CD14-positive monocyte (primary cell): ENCODE measurements around the gene ITGB2. TPM values are rescaled to one million over a fixed set of nuclear protein-coding genes. Genes with fewer than 3 reads are reported as not detected.
"Not testable (repeated sequence)": the region's sequence is repeated elsewhere in the genome, so short reads cannot be mapped to it uniquely, and the experiment has no call there.

Source experiments
- DNase-seq, 3 donors: peaks; one replicate each; pipeline ENCODE4 v3.0.0-alpha.2; 2011 to 2022
- H2AFZ ChIP-seq: 2 replicates; pipeline ENCODE4 v1.6.0; 2012; ENCODE audit warnings: mild to moderate bottlenecking, low read depth, low read length, inconsistent platforms; ENCODE audit not compliant: insufficient read depth, poor library complexity, severe bottlenecking
- H3K27ac ChIP-seq, 2 donors: 1 replicate in 1 of 2; 2 replicates in 1 of 2; pipeline ENCODE4 v1.5.1; 2012 to 2013; ENCODE audit warnings: low read length in 2 of 2, control low read depth in 1 of 2, inconsistent platforms in 1 of 2, low read depth in 1 of 2, mild to moderate bottlenecking in 1 of 2
- H3K27me3 ChIP-seq, 2 donors: one replicate each; pipeline versions ENCODE4 v1.6.0 to v1.6.1; 2011 to 2013; ENCODE audit warnings: low read length in 2 of 2; ENCODE audit not compliant: control insufficient read depth in 2 of 2, insufficient read depth in 2 of 2
- H3K36me3 ChIP-seq, 2 donors: replicated peaks in 1 of 2; 1 replicate in 1 of 2; 2 replicates in 1 of 2; pipeline versions ENCODE4 v1.5.1 to v1.6.1; 2012 to 2013; ENCODE audit warnings: low read length in 2 of 2, control low read depth in 1 of 2, inconsistent platforms in 1 of 2, mild to moderate bottlenecking in 1 of 2; ENCODE audit not compliant: insufficient read depth in 2 of 2, control insufficient read depth in 1 of 2
- H3K4me1 ChIP-seq, 2 donors: 1 replicate in 1 of 2; 2 replicates in 1 of 2; pipeline versions ENCODE4 v1.5.1 to v1.6.1; 2012 to 2013; ENCODE audit warnings: low read length in 2 of 2, control low read depth in 1 of 2, inconsistent platforms in 1 of 2, mild to moderate bottlenecking in 1 of 2, moderate library complexity in 1 of 2; ENCODE audit not compliant: insufficient read depth in 2 of 2, control insufficient read depth in 1 of 2
- H3K4me2 ChIP-seq: replicated peaks from 2 replicates; pipeline ENCODE3; 2012; ENCODE audit warnings: low read length, moderate library complexity, mild to moderate bottlenecking; ENCODE audit not compliant: poor library complexity, severe bottlenecking; ENCODE audit errors: extremely low read depth
- H3K4me3 ChIP-seq, 3 experiments: fragments of 200-600 bp in 1 of 3; sonication (generic) in 1 of 3; replicated peaks in 1 of 3; 1 replicate in 2 of 3; 2 replicates in 1 of 3; pipeline ENCODE4 v1.5.1; 2011 to 2013; ENCODE audit warnings: low read length in 3 of 3, mild to moderate bottlenecking in 3 of 3, control low read depth in 2 of 3, low read depth in 2 of 3, inconsistent platforms in 1 of 3, moderate library complexity in 1 of 3
- H3K79me2 ChIP-seq: 2 replicates; pipeline ENCODE4 v1.6.0; 2012; ENCODE audit warnings: mild to moderate bottlenecking, control low read depth, inconsistent platforms, low read length, moderate library complexity; ENCODE audit not compliant: insufficient read depth
- H3K9ac ChIP-seq: 2 replicates; pipeline ENCODE4 v1.6.0; 2017; ENCODE audit warnings: low read length, mild to moderate bottlenecking; ENCODE audit not compliant: insufficient read depth, poor library complexity, severe bottlenecking
- H3K9me3 ChIP-seq, 2 donors: replicated peaks in 1 of 2; 1 replicate in 1 of 2; 2 replicates in 1 of 2; pipeline versions ENCODE4 v1.5.1 to v1.6.1; 2012 to 2013; ENCODE audit warnings: low read length in 2 of 2, control low read depth in 1 of 2; ENCODE audit not compliant: control insufficient read depth in 1 of 2, insufficient read depth in 1 of 2
- H4K20me1 ChIP-seq: 2 replicates; pipeline ENCODE4 v1.6.0; 2012; ENCODE audit warnings: mild to moderate bottlenecking, low read length, control low read depth, moderate library complexity; ENCODE audit not compliant: insufficient read depth
- H3K27ac Mint-ChIP-seq, 7 donors: one replicate each; pipeline ENCODE4 v1.8.0; 2020; ENCODE audit warnings: mild to moderate bottlenecking in 7 of 7, mixed read lengths in 7 of 7, moderate library complexity in 6 of 7, inconsistent platforms in 2 of 7
- H3K27me3 Mint-ChIP-seq, 3 donors: one replicate each; pipeline ENCODE4 v1.8.0; 2021 to 2022; ENCODE audit warnings: low read depth in 3 of 3, mild to moderate bottlenecking in 3 of 3, mixed read lengths in 3 of 3, moderate library complexity in 3 of 3, inconsistent platforms in 1 of 3
- H3K36me3 Mint-ChIP-seq, 2 donors: one replicate each; pipeline ENCODE4 v1.8.0; 2020; ENCODE audit warnings: mixed read lengths in 2 of 2, inconsistent platforms in 1 of 2, mild to moderate bottlenecking in 1 of 2
- H3K4me1 Mint-ChIP-seq: one replicate; pipeline ENCODE4 v1.8.0; 2020; ENCODE audit warnings: mild to moderate bottlenecking, mixed read lengths
- H3K4me3 Mint-ChIP-seq, 2 donors: one replicate each; pipeline ENCODE4 v1.8.0; 2020; ENCODE audit warnings: mild to moderate bottlenecking in 2 of 2, mixed read lengths in 2 of 2, moderate library complexity in 1 of 2
- H3K9me3 Mint-ChIP-seq, 7 donors: one replicate each; pipeline ENCODE4 v1.8.0; 2020 to 2022; ENCODE audit warnings: mixed read lengths in 7 of 7, mild to moderate bottlenecking in 6 of 7, moderate library complexity in 6 of 7, inconsistent platforms in 2 of 7
- CTCF ChIP-seq: fragments of 200-600 bp; IDR thresholded peaks from one replicate; pipeline ENCODE4 v1.8.0; 2022; ENCODE audit warnings: antibody characterized with exemption, mild to moderate bottlenecking
- WGBS: methylation state at CpG from one replicate; pipeline ENCODE4 v1.1.5; 2013; ENCODE audit warnings: missing lambda C conversion rate; ENCODE audit not compliant: insufficient coverage; 5-methylcytosine and 5-hydroxymethylcytosine counted together
- intact Hi-C, 2 donors: fragments of 100-400 bp; cut with micrococcal nuclease; formaldehyde crosslinking; loops; one replicate each; pipeline versions ENCODE4 v1.15.0 to v1.15.1; 2023
- polyA plus RNA-seq, 3 donors: library from polyadenylated mRNA; depleted of rRNA in 1 of 3; unstranded in 2 of 3; stranded (reverse) in 1 of 3; fragments of 300-500 nt in 2 of 3; fragments of >200 nt in 1 of 3; fragmentation: Illumina TruSeq in 2 of 3; gene quantifications; 1 replicate in 2 of 3; 2 replicates in 1 of 3; pipeline ENCODE4 v1.2.3, GENCODE V29; 2012 to 2021

The ITGB2 gene
- polyA plus RNA-seq, 3 donors: 1,470 to 1,628 (median 1,602) TPM

- Histone ChIP-seq H3K36me3 (peaks cover 0 to 3% of the 10 kb centered on the region in 2 donors), H3K27me3 (no peaks in the 10 kb centered on the region), H3K9ac (no peak overlapping the region), H2AFZ (no peak overlapping the region), H3K4me1 (peaks cover 89 to 94% of the 10 kb centered on the region in 2 donors), H3K4me3 (peak overlapping the region in 1 of 3 experiments; percentile 81), H3K27ac (peak overlapping the region; percentile 76 to 84), H3K79me2 (peaks cover 74% of the 10 kb centered on the region), H3K4me2 (peak overlapping the region; percentile 88), H4K20me1 (peaks cover 17% of the 10 kb centered on the region), H3K9me3 (no peaks in the 10 kb centered on the region)
- H3K36me3 Mint-ChIP-seq: peaks cover 7 to 20% of the 10 kb centered on the region in 2 donors
- H3K27me3 Mint-ChIP-seq: peaks cover 0 to 7% (median 3%) of the 10 kb centered on the region in 3 donors
- TF ChIP-seq CTCF: no peak
- intact Hi-C loops: loop anchor here in 1 of 2 donors (5.0 kb wide), 1 partner anchor 47 kb away; no protein-coding TSS in a partner anchor
- peaks cover 0 to 3% (median 0%) of the 10 kb centered on the region in 7 donors for H3K9me3 Mint-ChIP-seq
- DNase-seq: no peak
- peak overlapping the region; percentile 20 to 95 for H3K4me3 Mint-ChIP-seq
- peak overlapping the region; percentile 30 to 88 (median 72) for H3K27ac Mint-ChIP-seq
- peaks cover 83% of the 10 kb centered on the region for H3K4me1 Mint-ChIP-seq
- WGBS: no CpG with 5 or more reads among the region's 6 CpGs
Measured at GRCh38 chr21:44929242-44929798, 8.6 kb upstream of the ITGB2 start.

- intact Hi-C loops: loop anchor here in 1 of 2 donors (5.0 kb wide), 1 partner anchor 46 kb away; no protein-coding TSS in a partner anchor
- not testable (repeated sequence) for H3K36me3 ChIP-seq, H3K27me3 ChIP-seq, H3K9me3 Mint-ChIP-seq, H3K27me3 Mint-ChIP-seq, H2AFZ ChIP-seq, DNase-seq, H3K9me3 ChIP-seq
- Histone ChIP-seq H3K4me3 (peak overlapping the region; percentile 61 to 81 (median 74)), H3K79me2 (peaks cover 74% of the 10 kb centered on the region), H4K20me1 (peaks cover 10% of the 10 kb centered on the region), H3K9ac (peak overlapping the region; percentile 66), H3K27ac (peak overlapping the region; percentile 79 to 84), H3K4me2 (peak overlapping the region; percentile 88), H3K4me1 (peaks cover 91 to 96% of the 10 kb centered on the region in 2 donors)
- Mint-ChIP-seq H3K27ac (peak overlapping the region; percentile 40 to 97 (median 93)), H3K4me1 (peaks cover 83% of the 10 kb centered on the region), H3K36me3 (peaks cover 3 to 17% of the 10 kb centered on the region in 2 donors), H3K4me3 (peak overlapping the region; percentile 83 to 93)
- 87% methylated on average over 15 of the region's 16 CpGs for WGBS
Measured at GRCh38 chr21:44928500-44929241, 8.0 kb upstream of the ITGB2 start.
